Umbilical cord (tissue), 1 donor: ENCODE results near the gene FOLR1. TPM values are rescaled to one million over a fixed set of nuclear protein-coding genes. Genes with fewer than 3 reads are reported as not detected.

Experiments
- total RNA-seq: library from RNA; depleted of rRNA; stranded (reverse); fragments of >200 nt; gene quantifications from one replicate; pipeline ENCODE4 v1.2.3, GENCODE V29; 2014; ENCODE audit warnings: low replicate concordance; ENCODE audit not compliant: insufficient read depth

Gene FOLR1
- total RNA-seq, 1 donor from 2014 or later = 5.1 TPM

Other genes starting within 250 kb of the FOLR1 start
- gene IL18BP, start 193.2 kb upstream of the FOLR1 start, total RNA-seq = 6.0 TPM
- gene NUMA1, start 111.6 kb upstream of the FOLR1 start, total RNA-seq = 145 TPM
- gene LRRC51, start 111.3 kb upstream of the FOLR1 start, total RNA-seq = 1.4 TPM
- gene LAMTOR1, start 88.8 kb upstream of the FOLR1 start, total RNA-seq = 57.1 TPM
- not detected for gene TOMT, start 86.2 kb upstream of the FOLR1 start, total RNA-seq
- 2.2 TPM for gene ANAPC15, start 79.4 kb upstream of the FOLR1 start, total RNA-seq
- not detected for gene FOLR3, start 56.4 kb upstream of the FOLR1 start, total RNA-seq
- 29.9 TPM for gene FOLR2, start 24.7 kb downstream of the FOLR1 start, total RNA-seq
- 34.4 TPM for gene INPPL1, start 32.6 kb downstream of the FOLR1 start, total RNA-seq
- 1.2 TPM for gene PHOX2A, start 52.0 kb downstream of the FOLR1 start, total RNA-seq
- gene CLPB, start 242.4 kb downstream of the FOLR1 start, total RNA-seq = 31.8 TPM